MM.1S (cell line): ENCODE measurements around the gene MBD5.

Experiments
- CTCF ChIP-seq: fragments of 300-600 bp; sonication (generic); IDR thresholded peaks from 2 replicates; pipeline ENCODE4 v1.5.1; 2016; ENCODE audit warnings: antibody characterized with exemption, low read length, mixed read lengths
- EZH2 ChIP-seq: fragments of 300-600 bp; sonication (generic); optimal IDR thresholded peaks from 2 replicates; pipeline ENCODE3; 2017; ENCODE audit warnings: low read depth, mild to moderate bottlenecking, antibody characterized with exemption, low read length, mixed read lengths
- EZH2phosphoT487 ChIP-seq: fragments of 300-600 bp; sonication (generic); IDR thresholded peaks from 2 replicates; pipeline ENCODE4 v1.6.1; 2018; ENCODE audit warnings: antibody characterized with exemption, low read length

DNA sequence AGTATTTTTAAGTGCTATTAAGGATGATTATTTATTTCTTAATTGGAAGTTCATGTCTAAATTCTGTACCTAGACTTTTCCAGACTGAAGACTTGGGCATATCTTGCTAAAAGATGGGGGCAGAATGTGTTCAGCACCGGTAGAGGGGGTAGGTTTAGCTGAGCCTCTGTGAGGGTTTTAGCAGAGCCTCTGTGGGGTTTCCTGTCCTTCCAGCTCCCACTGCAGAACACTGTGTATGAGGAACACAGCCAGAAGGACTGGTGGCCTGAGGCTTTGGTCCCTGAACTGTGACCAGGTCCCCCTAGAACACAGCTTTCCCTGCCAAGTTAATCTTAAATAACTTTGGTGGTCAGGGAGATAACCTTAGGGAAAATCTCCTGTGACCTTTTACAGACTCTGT, 500.3 kb downstream of the MBD5 start:
- no peak for TF ChIP-seq CTCF
- TF ChIP-seq EZH2phosphoT487, result no peak
- TF ChIP-seq EZH2, result no peak
